ENCODE measurements around the gene CSNK2A2. TPM values are rescaled to one million over a fixed set of nuclear protein-coding genes. Genes with fewer than 3 reads are reported as not detected.

Gene CSNK2A2
- total RNA-seq, 5 donors from 2014 or later (not counting 1 experiment from before 2014, with no cell fraction given): 51.9 to 62.4 (median 55.0) TPM

Other genes starting within 250 kb of the CSNK2A2 start
- not detected for gene CNGB1, start 227.0 kb downstream of the CSNK2A2 start, total RNA-seq
- gene ZNF319, start 197.4 kb downstream of the CSNK2A2 start, total RNA-seq: 10 to 100 TPM; 14.9 to 25.4 (median 20.4) TPM
- 10 to 100 TPM; 31.7 to 44.2 (median 41.3) TPM for gene USB1, start 196.7 kb downstream of the CSNK2A2 start, total RNA-seq
- gene MMP15, start 172.4 kb downstream of the CSNK2A2 start, total RNA-seq: 1 to 10 TPM in 2 of 5 donors, under 1 TPM in 3; 0.30 to 1.3 (median 0.85) TPM
- gene CFAP20, start 68.7 kb downstream of the CSNK2A2 start, total RNA-seq: 100 to 1,000 TPM in 1 of 5 donors, 10 to 100 TPM in 4; 27.4 to 105 (median 33.1) TPM
- not detected for gene PRSS54, start 96.9 kb upstream of the CSNK2A2 start, total RNA-seq
- 1 to 10 TPM in 4 of 5 donors, under 1 TPM in 1; 0.98 to 1.6 (median 1.3) TPM for gene GINS3, start 194.4 kb upstream of the CSNK2A2 start, total RNA-seq

All from T-cell (primary cell).